GM15510 (cell line): ENCODE data around the gene EPB41.

Source experiments
- POLR2A ChIP-seq: IDR thresholded peaks from 3 replicates; pipeline ENCODE4 v1.6.1; 2011; ENCODE audit warnings: borderline replicate concordance; ENCODE audit not compliant: insufficient read length; ENCODE audit errors: extremely low read depth

The EPB41 gene

GRCh38 chr1:29043274-29043965 lies 129.1 kb downstream of the EPB41 start:
- no peak for TF ChIP-seq POLR2A

GRCh38 chr1:29044010-29044409 lies 129.6 kb downstream of the EPB41 start:
- no peak for TF ChIP-seq POLR2A

- TF ChIP-seq POLR2A: no peak
Observed at GRCh38 chr1:29047142-29047541, 132.8 kb downstream of the EPB41 start.

- no peak for TF ChIP-seq POLR2A
Observed at GRCh38 chr1:29050166-29050565, 135.8 kb downstream of the EPB41 start.

- no peak for TF ChIP-seq POLR2A
Observed at GRCh38 chr1:29052100-29052499, 137.7 kb downstream of the EPB41 start.

- no peak for TF ChIP-seq POLR2A
Observed at GRCh38 chr1:29052941-29053340, 138.6 kb downstream of the EPB41 start.

GRCh38 chr1:29055160-29055559 lies 140.8 kb downstream of the EPB41 start:
- no peak for TF ChIP-seq POLR2A

- no peak for TF ChIP-seq POLR2A
Observed at GRCh38 chr1:29056256-29056655, 141.9 kb downstream of the EPB41 start.

GRCh38 chr1:29057700-29058099 lies 143.3 kb downstream of the EPB41 start:
- no peak for TF ChIP-seq POLR2A

GRCh38 chr1:29062157-29062942 lies 148.0 kb downstream of the EPB41 start:
- TF ChIP-seq POLR2A: no peak

- no peak for TF ChIP-seq POLR2A
Observed at GRCh38 chr1:29064064-29064463, 149.7 kb downstream of the EPB41 start.

GRCh38 chr1:29077155-29077554 lies 162.8 kb downstream of the EPB41 start:
- TF ChIP-seq POLR2A: no peak

- no peak for TF ChIP-seq POLR2A
Observed at GRCh38 chr1:29081201-29081600, 166.8 kb downstream of the EPB41 start.

GRCh38 chr1:29082519-29082918 lies 168.2 kb downstream of the EPB41 start:
- no peak for TF ChIP-seq POLR2A

- TF ChIP-seq POLR2A: no peak
Observed at GRCh38 chr1:29083317-29084195, 169.2 kb downstream of the EPB41 start.
